Right lobe of liver (tissue), 6 donors: ENCODE data around the gene UBLCP1. TPM values are rescaled to one million over a fixed set of nuclear protein-coding genes. Genes with fewer than 3 reads are reported as not detected.

Experiments used
- ATAC-seq, 4 donors: fragments of 200-7000 bp; cut with Tn5 transposase; one replicate each; pipeline ENCODE4 v1.9.1; 2020; ENCODE audit warnings: mild to moderate bottlenecking in 4 of 4, moderate library complexity in 4 of 4
- DNase-seq, 3 donors: peaks; one replicate each; pipeline ENCODE4 v3.0.0-alpha.2; 2020
- H3K27ac ChIP-seq, 3 donors: fragments of 200-600 bp; one replicate each; pipeline ENCODE4 v1.8.0; 2022
- H3K27me3 ChIP-seq, 2 donors: fragments of 200-600 bp; one replicate each; pipeline ENCODE4 v1.8.0; 2022
- H3K36me3 ChIP-seq, 4 donors: fragments of 200-600 bp; sonication (generic) in 1 of 4; one replicate each; pipeline versions ENCODE4 v1.5.1 to v1.8.0; 2017 to 2022; ENCODE audit warnings: control low read depth in 1 of 4
- H3K4me1 ChIP-seq, 4 donors: fragments of 200-600 bp; sonication (generic) in 1 of 4; one replicate each; pipeline versions ENCODE4 v1.5.1 to v1.8.0; 2017 to 2022; ENCODE audit warnings: control low read depth in 1 of 4
- H3K4me3 ChIP-seq, 3 donors: fragments of 200-600 bp; one replicate each; pipeline ENCODE4 v1.8.0; 2022
- H3K9me3 ChIP-seq, 4 donors: fragments of 200-600 bp; sonication (generic) in 1 of 4; one replicate each; pipeline versions ENCODE4 v1.5.1 to v1.8.0; 2017 to 2022; ENCODE audit warnings: control low read depth in 1 of 4
- CTCF ChIP-seq, 4 donors: fragments of 200-600 bp in 3 of 4; fragments of 450-650 bp in 1 of 4; IDR thresholded peaks; one replicate each; pipeline versions ENCODE4 v1.5.1 to v1.8.0; 2016 to 2022; ENCODE audit warnings: antibody characterized with exemption in 4 of 4, mild to moderate bottlenecking in 2 of 4
- POLR2A ChIP-seq: fragments of 450-650 bp; IDR thresholded peaks from one replicate; pipeline ENCODE4 v1.6.1; 2017; ENCODE audit warnings: antibody characterized with exemption, mild to moderate bottlenecking
- WGBS: methylation state at CpG from one replicate; pipeline ENCODE4 v1.1.6; 2018; ENCODE audit warnings: low coverage, low lambda C conversion rate; ENCODE audit not compliant: insufficient coverage; ENCODE audit errors: missing lambda C conversion rate; 5-methylcytosine and 5-hydroxymethylcytosine counted together
- intact Hi-C, 2 donors: fragments of 100-400 bp; cut with DNase I; formaldehyde crosslinking; loops; one replicate each; pipeline versions ENCODE4 v1.11.2 to v1.14.1; 2022
- small RNA-seq, 2 experiments: library from RNA; depleted of rRNA; stranded (forward); fragments of <200 nt; gene quantifications; one replicate each; pipeline ENCODE3, GENCODE V24; 2016
- total RNA-seq, 6 experiments: library from RNA; depleted of rRNA in 2 of 6; stranded (reverse); fragments of >200 nt in 2 of 6; fragmentation: NEBNext Ultra II Directional in 3 of 6; extraction: Animal tissue kit (Norgen Biotek cat#: 25700) in 3 of 6; gene quantifications; one replicate each; pipeline versions ENCODE4 v1.1.0 to v1.2.4, GENCODE V29; 2016 to 2023
- donor health status: DM: no; HTN: yes; CAD: no.
- donor health status: DM: no; HTN: no; CAD: no.
- donor health status: DM: no; HTN: no; CAD: no.
- donor health status: DM: no; HTN: yes; CAD: no.
- donor health status: DM: no; HTN: yes; CAD: no.

Gene UBLCP1
- total RNA-seq, 6 experiments from 2014 or later = 5.5 to 13.8 (median 8.1) TPM

- Histone ChIP-seq H3K27me3 (no peaks in the 10 kb centered on the region), H3K9me3 (no peaks in the 10 kb centered on the region), H3K4me3 (no peak overlapping the region), H3K36me3 (no peaks in the 10 kb centered on the region), H3K27ac (no peak overlapping the region), H3K4me1 (peaks cover 0 to 7% (median 0%) of the 10 kb centered on the region in 4 donors)
- WGBS = 67% methylated on average over 1 of the region's 1 CpG
- DNase-seq (no peak), ATAC-seq (no peak)
- TF ChIP-seq POLR2A = no peak
- TF ChIP-seq CTCF (IDR thresholded peaks at IDR 0.05) = no peak
- intact Hi-C loops = no loop called here
These were observed 70.4 kb downstream of the UBLCP1 start for GRCh38 chr5:159333545-159333925.

Small RNA genes lying within 50 kb of the gene (small RNA-seq; reads per million reads assigned to genes)
- 0 reads per million in 2 experiments for gene RF00263
- gene RNU4ATAC2P = 0 reads per million in 2 experiments

Other genes starting within 250 kb of the UBLCP1 start
- gene EBF1, start 163.4 kb upstream of the UBLCP1 start, total RNA-seq = under 1 TPM; 0.06 to 0.51 (median 0.26) TPM
- 10 to 100 TPM in 5 of 6 experiments, 1 to 10 TPM in 1; 7.2 to 20.9 (median 10.6) TPM for gene RNF145, start 53.7 kb upstream of the UBLCP1 start, total RNA-seq
- not detected for gene IL12B, start 67.2 kb downstream of the UBLCP1 start, total RNA-seq